HG02588 (cell line): ENCODE data around the gene TLE4.
"Not testable (repeated sequence)": the region's sequence is repeated elsewhere in the genome, so short reads cannot be mapped to it uniquely, and the experiment has no call there.

Experiments
- ATAC-seq: cut with Tn5 transposase; IDR thresholded peaks from one replicate; pipeline ENCODE4 v1.9.1; 2021; ENCODE audit warnings: mild to moderate bottlenecking, moderate library complexity; ENCODE audit not compliant: unreplicated experiment

TLE4 gene

GRCh38 chr9:79709743-79710674 is 138.2 kb downstream of the TLE4 start:
- ATAC-seq: no peak

GRCh38 chr9:79711874-79712273 is 140.1 kb downstream of the TLE4 start:
- ATAC-seq: no peak

GRCh38 chr9:79719021-79719420 is 147.3 kb downstream of the TLE4 start:
- no peak for ATAC-seq

- no peak for ATAC-seq
Observed at GRCh38 chr9:79719989-79720388, 148.2 kb downstream of the TLE4 start.

- peak; percentile 78 for ATAC-seq
Observed at GRCh38 chr9:79731171-79731890, 159.6 kb downstream of the TLE4 start.

- no peak for ATAC-seq
Observed at GRCh38 chr9:79735023-79735779, 163.4 kb downstream of the TLE4 start.

GRCh38 chr9:79736051-79736450 is 164.3 kb downstream of the TLE4 start:
- ATAC-seq: no peak

- ATAC-seq: no peak
Observed at GRCh38 chr9:79741381-79741780, 169.6 kb downstream of the TLE4 start.

GRCh38 chr9:79742110-79742721 is 170.5 kb downstream of the TLE4 start:
- no peak for ATAC-seq

GRCh38 chr9:79744521-79744920 is 172.8 kb downstream of the TLE4 start:
- ATAC-seq: no peak

- ATAC-seq: no peak
Observed at GRCh38 chr9:79745752-79746336, 174.1 kb downstream of the TLE4 start.

- ATAC-seq: not testable (repeated sequence)
Observed at GRCh38 chr9:79751895-79752466, 180.2 kb downstream of the TLE4 start.

- ATAC-seq: no peak
Observed at GRCh38 chr9:79756414-79756813, 184.6 kb downstream of the TLE4 start.

GRCh38 chr9:79757074-79757473 is 185.3 kb downstream of the TLE4 start:
- no peak for ATAC-seq

GRCh38 chr9:79757881-79758669 is 186.3 kb downstream of the TLE4 start:
- no peak for ATAC-seq

- ATAC-seq: no peak
Observed at GRCh38 chr9:79759460-79759859, 187.7 kb downstream of the TLE4 start.

- no peak for ATAC-seq
Observed at GRCh38 chr9:79762070-79762469, 190.3 kb downstream of the TLE4 start.

- no peak for ATAC-seq
Observed at GRCh38 chr9:79763671-79764285, 192.0 kb downstream of the TLE4 start.

GRCh38 chr9:79764374-79764773 is 192.6 kb downstream of the TLE4 start:
- no peak for ATAC-seq
